Measurements from ENCODE around the gene DOCK3.

DNA sequence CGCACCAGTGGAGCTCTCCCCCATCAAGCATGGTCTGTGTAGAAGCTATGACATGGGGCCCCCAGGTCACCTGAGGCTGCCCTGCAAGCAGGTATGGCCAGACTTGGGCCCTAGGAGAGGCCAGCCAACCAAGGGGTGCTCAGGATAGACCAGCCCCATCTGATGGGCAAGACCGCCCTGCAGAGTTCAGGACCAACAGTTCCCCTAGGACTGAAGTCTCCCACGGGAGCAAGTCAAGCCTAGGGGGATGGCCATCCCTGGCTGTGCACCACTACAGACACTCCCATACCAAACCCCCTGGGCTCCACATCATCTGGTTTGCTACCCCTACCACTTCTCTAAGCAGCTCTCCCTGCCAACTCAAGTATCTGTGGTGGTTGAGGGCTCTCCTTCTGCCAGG lies 568.2 kb downstream of the DOCK3 start:
- no peak for TF ChIP-seq ELF4 (CRISPR knock-in tag; IDR thresholded peaks at IDR 0.05; ENCODE audit: low read depth)
- TF ChIP-seq, protein P1, sequence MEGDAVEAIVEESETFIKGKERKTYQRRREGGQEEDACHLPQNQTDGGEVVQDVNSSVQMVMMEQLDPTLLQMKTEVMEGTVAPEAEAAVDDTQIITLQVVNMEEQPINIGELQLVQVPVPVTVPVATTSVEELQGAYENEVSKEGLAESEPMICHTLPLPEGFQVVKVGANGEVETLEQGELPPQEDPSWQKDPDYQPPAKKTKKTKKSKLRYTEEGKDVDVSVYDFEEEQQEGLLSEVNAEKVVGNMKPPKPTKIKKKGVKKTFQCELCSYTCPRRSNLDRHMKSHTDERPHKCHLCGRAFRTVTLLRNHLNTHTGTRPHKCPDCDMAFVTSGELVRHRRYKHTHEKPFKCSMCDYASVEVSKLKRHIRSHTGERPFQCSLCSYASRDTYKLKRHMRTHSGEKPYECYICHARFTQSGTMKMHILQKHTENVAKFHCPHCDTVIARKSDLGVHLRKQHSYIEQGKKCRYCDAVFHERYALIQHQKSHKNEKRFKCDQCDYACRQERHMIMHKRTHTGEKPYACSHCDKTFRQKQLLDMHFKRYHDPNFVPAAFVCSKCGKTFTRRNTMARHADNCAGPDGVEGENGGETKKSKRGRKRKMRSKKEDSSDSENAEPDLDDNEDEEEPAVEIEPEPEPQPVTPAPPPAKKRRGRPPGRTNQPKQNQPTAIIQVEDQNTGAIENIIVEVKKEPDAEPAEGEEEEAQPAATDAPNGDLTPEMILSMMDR (IDR thresholded peaks at IDR 0.05) = no peak
- no peak for TF ChIP-seq TEAD4 (CRISPR knock-in tag; IDR thresholded peaks at IDR 0.05)

Measured in WTC11 (cell line).